Stimulated activated CD8-positive, alpha-beta memory T cell treated with anti-CD3 and anti-CD28 coated beads, Interleukin-15, amount 100 ng/mL, for 48 hours (primary cell): ENCODE measurements around the gene LRBA.

ENCODE experiments used
- DNase-seq, 2 donors: peaks; one replicate each; pipeline ENCODE4 v3.0.0-alpha.2; 2020; ENCODE audit warnings: low read depth in 2 of 2

Gene LRBA

DNA sequence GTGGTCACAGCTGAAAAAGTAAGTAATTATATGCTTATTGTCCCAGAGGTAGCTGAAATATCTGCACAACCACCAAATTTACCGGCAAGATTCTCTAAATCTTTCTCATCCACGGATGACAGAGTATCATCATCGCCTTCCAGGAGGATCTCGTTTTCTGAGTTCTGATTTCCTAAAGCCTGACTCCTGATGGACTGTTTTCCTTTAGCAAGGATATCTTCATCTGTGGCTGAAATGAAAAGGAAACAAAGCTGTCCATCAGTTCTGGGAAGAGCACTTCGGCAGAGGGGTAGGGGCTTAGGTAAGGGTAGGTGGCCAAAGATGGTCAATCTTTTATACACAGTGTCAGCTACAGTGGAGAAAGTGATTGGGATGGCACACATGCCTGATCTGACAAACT, 424.5 kb downstream of the LRBA start:
- no peak for DNase-seq

GRCh38 chr4:150589157-150589556, 425.9 kb downstream of the LRBA start:
- DNase-seq, result no peak

DNA sequence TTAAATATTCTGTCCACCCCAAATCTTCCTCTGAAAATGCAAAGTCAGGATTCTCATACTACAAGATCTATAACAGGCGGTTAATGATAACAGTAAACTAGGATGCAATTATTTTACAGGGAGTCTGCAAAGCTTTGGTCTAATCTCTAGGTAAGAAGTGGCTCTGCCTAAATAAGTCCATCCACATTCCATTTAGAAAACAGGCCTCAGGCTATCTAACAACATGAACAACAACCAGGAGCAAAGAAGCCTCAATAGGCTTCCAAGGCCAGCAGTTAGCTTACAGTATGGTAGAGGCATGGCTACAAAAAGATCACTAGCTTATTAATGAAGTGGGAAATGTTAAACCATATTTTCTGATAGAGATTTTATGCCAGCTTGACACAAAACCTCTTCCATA, 426.8 kb downstream of the LRBA start:
- DNase-seq, result no peak

GRCh38 chr4:150586162-150586810, 428.8 kb downstream of the LRBA start:
- DNase-seq, result no peak

- no peak for DNase-seq
These were observed 429.5 kb downstream of the LRBA start for GRCh38 chr4:150585611-150586010.

DNA sequence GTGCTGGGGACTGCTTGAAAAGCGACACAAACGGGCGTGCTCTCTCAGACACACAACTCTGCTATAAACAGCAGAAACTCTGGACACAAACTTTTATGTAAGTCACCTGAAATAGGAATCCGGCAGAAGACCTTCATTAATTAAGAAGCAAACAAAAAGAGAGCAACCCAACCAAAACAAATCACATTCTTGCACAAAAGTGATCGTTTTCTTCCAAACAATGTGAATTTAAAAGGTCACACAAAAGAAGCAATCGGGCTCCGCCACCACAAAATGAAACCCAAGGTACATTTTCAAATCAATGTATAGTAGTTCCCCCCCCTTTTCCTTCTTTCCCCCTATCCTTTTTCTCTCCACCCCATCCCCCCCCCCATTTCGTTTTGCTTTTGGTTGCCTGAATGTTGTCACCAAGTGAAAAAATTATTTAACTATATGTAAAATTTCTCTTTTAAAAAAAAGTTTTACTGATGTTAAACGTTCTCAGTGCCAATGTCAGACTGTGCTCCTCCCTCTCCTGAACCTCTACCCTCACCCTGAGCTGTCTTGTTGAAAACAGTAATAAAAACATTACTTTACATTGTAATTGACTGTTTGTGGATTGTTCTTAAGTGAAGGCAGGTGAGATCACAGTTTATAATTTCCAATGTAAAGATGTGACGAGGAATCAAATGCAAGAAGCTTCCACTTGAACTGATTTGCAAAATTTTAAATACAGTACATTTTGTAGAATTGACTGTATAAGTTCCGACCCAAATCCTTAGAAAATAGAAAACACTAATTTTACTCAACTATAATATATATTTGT, 430.8 kb downstream of the LRBA start:
- DNase-seq, result no peak

DNA sequence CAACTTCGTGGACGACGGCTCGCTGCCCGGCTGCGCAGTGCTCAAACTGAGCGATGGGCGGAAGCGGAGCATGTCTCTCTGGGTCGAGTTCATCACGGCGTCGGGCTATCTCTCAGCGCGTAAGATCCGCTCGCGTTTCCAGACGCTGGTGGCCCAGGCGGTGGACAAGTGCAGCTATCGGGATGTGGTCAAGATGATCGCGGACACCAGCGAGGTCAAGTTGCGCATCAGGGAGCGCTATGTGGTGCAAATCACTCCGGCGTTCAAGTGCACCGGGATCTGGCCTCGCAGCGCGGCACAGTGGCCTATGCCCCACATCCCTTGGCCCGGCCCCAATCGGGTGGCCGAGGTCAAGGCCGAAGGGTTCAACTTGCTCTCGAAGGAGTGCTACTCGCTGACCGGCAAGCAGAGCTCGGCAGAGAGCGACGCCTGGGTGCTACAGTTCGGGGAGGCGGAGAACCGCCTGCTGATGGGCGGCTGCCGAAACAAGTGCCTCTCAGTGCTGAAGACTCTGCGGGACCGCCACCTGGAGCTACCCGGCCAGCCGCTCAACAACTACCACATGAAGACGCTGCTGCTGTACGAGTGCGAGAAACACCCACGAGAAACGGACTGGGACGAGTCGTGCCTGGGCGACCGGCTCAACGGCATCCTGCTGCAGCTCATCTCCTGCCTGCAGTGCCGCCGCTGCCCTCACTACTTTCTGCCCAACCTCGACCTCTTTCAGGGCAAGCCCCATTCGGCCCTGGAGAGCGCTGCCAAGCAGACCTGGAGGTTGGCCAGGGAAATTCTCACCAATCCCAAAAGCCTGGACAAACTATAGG, 431.6 kb downstream of the LRBA start:
- no peak for DNase-seq

DNA sequence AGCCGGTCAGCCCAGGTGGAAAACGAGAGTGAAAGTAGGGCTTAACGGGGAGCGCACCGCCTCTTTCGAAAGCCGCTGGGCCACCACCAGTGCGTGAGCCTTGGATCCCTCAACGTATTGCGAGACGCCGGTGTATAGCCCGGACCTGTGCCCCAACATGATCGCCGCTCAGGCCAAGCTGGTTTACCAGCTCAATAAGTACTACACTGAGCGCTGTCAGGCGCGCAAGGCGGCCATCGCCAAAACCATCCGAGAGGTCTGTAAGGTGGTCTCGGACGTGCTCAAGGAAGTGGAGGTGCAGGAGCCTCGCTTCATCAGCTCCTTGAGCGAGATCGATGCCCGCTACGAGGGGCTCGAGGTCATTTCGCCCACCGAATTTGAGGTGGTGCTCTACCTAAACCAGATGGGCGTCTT, 432.2 kb downstream of the LRBA start:
- no peak for DNase-seq

DNA sequence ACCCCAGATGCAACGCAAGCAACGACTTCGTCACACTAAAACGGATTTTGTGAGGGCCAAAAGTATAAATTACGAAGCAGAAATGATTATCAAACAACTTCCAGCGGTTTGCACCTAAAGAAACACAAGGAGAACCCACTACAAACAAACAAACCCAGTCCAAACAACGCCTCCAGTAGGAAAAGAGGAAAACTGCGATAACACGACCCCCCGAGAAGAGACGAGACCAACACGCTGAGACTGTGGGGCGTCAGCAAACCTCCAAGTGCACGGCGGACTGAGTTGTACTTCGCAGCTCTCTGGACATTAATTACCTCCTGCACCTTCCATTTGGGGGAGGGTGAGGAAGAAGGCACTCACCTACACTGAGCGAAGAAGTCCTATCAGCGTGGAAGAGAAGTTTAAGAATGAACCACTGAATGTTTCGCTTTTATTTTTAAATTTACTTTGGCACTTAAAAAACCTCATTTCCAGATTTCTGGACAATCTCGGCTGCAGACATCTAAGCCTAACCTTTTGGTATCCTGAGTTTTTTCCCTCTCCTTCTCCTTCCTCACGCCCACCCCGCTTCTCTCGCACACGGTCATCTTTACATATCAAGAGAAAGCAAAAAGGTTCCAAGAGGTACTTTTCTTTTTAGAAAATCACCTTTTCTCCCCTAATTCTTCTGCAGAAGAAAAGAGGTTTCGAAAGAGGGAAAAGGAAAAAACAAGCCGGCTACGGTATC, 432.8 kb downstream of the LRBA start, which contains the start of gene MAB21L2:
TSS of gene MAB21L2 (plus strand) at position 6 of the 727 bp plus-strand sequence. CDS start 879 bp downstream, outside the sequence.
- no peak for DNase-seq

DNA sequence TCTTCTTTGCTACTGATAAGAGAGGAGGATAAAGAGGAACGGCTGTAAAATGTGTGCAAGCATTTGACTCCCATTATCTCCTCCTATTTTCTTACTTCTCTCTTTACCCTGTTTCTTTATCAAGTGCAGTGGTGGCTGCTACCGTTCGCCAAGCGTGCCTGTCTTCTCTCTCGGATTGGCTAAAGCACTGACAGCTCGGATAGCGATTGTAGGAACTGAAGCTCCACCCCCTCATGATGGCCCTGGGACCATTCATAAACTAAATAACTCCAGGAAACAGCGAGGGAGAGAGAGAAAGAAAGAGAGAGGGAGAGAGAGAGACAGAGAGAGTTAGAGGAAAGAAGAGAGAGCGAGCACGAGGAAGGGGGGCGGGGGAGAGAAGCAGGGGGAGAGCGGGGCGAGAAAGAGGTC, 433.4 kb downstream of the LRBA start:
- no peak for DNase-seq

DNA sequence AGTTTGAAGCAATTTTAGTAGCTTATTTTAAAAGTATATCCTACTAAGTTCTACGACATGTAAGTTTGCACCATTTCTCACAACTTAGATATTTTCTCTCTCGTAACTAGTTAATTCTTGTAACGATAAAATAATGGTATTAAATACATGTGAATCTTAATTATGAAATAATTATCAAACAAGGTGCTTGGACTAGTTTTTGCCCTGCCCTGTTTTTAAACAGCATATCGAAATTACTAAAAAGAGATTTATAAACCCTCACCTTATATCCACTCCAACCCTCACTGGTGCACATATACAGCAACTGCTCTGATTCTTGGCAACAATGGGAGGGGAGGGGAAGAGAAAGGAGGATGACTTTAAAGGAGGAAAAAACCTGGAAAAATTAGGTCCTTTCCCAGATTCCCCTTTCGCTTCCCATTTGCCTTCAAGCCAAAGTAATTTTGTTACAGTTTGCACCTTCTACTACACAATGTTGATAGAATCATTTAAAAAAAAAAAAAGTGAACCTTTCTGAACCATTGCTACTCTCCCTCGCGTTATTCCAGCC, 434.0 kb downstream of the LRBA start:
- DNase-seq, result no peak

- DNase-seq, result no peak
These were observed 434.8 kb downstream of the LRBA start for GRCh38 chr4:150580306-150580705.

DNA sequence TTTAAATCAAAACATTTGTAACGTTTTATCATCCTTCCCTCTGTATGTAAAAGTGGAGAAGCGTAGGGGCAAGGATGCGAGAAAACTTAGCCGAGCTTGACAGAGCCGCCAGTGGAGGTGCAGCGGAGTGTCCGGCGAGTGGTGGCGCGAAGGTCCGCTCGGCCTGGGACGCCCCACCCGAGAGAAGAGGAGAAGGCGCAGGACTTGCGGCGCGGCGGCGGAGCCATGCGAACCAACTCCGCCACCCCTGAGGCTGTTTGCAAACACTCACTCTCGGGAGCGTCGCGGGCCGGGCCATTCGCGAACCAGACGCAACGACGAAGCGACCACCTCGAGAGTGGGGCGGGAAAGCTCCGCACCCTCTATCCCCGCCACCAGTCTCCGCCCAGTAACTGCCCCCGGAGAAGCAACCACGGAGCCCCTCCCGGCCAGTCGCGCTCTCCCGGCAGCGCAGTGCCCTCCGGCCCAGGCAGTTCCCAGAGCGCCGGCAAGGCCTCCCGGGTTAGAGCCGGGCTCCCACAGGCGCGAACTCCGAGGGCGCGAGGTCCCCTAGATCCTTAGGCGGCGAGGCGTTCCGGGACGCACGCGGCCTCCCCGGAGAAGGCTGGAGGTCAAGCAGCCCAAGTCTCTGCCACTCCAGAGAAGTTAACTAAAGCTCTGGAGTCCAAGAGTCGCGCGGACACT, 435.4 kb downstream of the LRBA start:
- DNase-seq, result no peak

- no peak for DNase-seq
These were observed 436.2 kb downstream of the LRBA start for GRCh38 chr4:150578745-150579501.

GRCh38 chr4:150577796-150578195, 437.3 kb downstream of the LRBA start:
- no peak for DNase-seq

GRCh38 chr4:150574678-150575077, 440.4 kb downstream of the LRBA start:
- no peak for DNase-seq

DNA sequence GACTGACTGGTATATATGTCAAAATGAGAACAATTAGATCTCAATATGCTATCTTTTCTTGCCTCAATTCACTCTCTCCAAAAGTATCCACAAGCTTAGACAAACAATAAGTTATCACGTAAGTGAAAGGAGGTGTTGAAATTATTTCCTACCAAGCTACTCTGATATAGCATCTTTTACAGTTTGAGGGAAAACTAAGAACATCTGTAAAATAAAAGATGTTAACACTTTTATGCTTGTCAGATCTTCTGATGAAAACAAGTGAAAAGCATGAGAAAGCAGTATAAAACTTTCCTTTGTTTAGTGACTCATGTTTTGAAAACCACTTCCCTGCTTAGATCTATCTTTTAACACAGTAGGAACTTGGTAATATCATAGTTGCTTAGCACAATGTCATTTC, 441.6 kb downstream of the LRBA start:
- no peak for DNase-seq

- DNase-seq, result no peak
These were observed 442.2 kb downstream of the LRBA start for GRCh38 chr4:150572704-150573504.

GRCh38 chr4:150570862-150571261, 444.2 kb downstream of the LRBA start:
- no peak for DNase-seq
